Endothelial cell (in vitro differentiated cells): ENCODE measurements around the gene FAM219B. TPM values are rescaled to one million over a fixed set of nuclear protein-coding genes. Genes with fewer than 3 reads are reported as not detected.
"Not testable (repeated sequence)": the region's sequence is repeated elsewhere in the genome, so short reads cannot be mapped to it uniquely, and the experiment has no call there.

Experiments used
- DNase-seq: peaks from one replicate; pipeline ENCODE4 v3.0.0; 2021; ENCODE audit warnings: low spot score
- H3K27ac Mint-ChIP-seq: one replicate; pipeline ENCODE4 v1.8.0; 2021; ENCODE audit warnings: mixed read lengths, inconsistent platforms; ENCODE audit not compliant: unreplicated experiment
- H3K27me3 Mint-ChIP-seq: one replicate; pipeline ENCODE4 v1.8.0; 2021; ENCODE audit warnings: mild to moderate bottlenecking, moderate library complexity, mixed read lengths, inconsistent platforms; ENCODE audit not compliant: unreplicated experiment
- H3K36me3 Mint-ChIP-seq: one replicate; pipeline ENCODE4 v1.8.0; 2021; ENCODE audit warnings: mild to moderate bottlenecking, low read depth, mixed read lengths, inconsistent platforms; ENCODE audit not compliant: unreplicated experiment
- H3K4me1 Mint-ChIP-seq: one replicate; pipeline ENCODE4 v1.8.0; 2021; ENCODE audit warnings: mild to moderate bottlenecking, mixed read lengths, inconsistent platforms; ENCODE audit not compliant: unreplicated experiment
- H3K4me3 Mint-ChIP-seq: one replicate; pipeline ENCODE4 v1.8.0; 2021; ENCODE audit warnings: mild to moderate bottlenecking, mixed read lengths, inconsistent platforms; ENCODE audit not compliant: unreplicated experiment
- H3K9me3 Mint-ChIP-seq: one replicate; pipeline ENCODE4 v1.8.0; 2021; ENCODE audit warnings: mixed read lengths, inconsistent platforms; ENCODE audit not compliant: unreplicated experiment
- total RNA-seq: library from RNA; stranded (reverse); fragmentation: NEBNext Ultra II Directional; extraction: Animal tissue kit (Norgen Biotek cat#: 25700); gene quantifications from one replicate; pipeline ENCODE4 v1.2.1, GENCODE V29; 2021; ENCODE audit not compliant: unreplicated experiment
- TF ChIP-seq, protein P1 (sequence below): fragments of 200-600 bp; sonication (generic); IDR thresholded peaks from one replicate; pipeline ENCODE4 v1.5.0; 2021; ENCODE audit warnings: antibody characterized with exemption; ENCODE audit not compliant: unreplicated experiment

FAM219B gene
- total RNA-seq, 1 donor from 2014 or later: 70.0 TPM

DNA sequence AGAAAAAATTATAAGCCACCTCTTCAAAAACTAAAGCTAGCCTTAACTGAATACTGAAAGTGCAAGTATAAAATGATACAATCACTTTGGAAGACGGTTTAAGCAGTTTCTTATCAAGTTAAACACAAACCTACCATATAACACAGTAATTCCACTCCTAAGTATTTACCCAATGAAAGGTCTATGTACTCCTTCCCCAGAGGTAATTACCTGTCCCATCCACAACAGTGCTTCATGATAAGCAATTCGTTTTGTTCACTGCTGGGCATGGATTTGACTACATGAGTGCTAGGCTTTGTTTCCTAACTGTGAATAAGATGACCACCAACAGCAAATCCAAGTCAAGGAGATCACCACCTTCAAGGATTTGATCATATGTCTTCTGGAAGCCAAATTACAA lies 26.9 kb upstream of the FAM219B start:
- Mint-ChIP-seq H3K4me3 (no peak overlapping the region), H3K36me3 (peaks cover 5% of the 10 kb centered on the region), H3K27ac (no peak overlapping the region), H3K4me1 (peaks cover 6% of the 10 kb centered on the region), H3K27me3 (no peaks in the 10 kb centered on the region), H3K9me3 (no peaks in the 10 kb centered on the region)
- TF ChIP-seq, protein P1, sequence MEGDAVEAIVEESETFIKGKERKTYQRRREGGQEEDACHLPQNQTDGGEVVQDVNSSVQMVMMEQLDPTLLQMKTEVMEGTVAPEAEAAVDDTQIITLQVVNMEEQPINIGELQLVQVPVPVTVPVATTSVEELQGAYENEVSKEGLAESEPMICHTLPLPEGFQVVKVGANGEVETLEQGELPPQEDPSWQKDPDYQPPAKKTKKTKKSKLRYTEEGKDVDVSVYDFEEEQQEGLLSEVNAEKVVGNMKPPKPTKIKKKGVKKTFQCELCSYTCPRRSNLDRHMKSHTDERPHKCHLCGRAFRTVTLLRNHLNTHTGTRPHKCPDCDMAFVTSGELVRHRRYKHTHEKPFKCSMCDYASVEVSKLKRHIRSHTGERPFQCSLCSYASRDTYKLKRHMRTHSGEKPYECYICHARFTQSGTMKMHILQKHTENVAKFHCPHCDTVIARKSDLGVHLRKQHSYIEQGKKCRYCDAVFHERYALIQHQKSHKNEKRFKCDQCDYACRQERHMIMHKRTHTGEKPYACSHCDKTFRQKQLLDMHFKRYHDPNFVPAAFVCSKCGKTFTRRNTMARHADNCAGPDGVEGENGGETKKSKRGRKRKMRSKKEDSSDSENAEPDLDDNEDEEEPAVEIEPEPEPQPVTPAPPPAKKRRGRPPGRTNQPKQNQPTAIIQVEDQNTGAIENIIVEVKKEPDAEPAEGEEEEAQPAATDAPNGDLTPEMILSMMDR: no peak
- DNase-seq: no peak

DNA sequence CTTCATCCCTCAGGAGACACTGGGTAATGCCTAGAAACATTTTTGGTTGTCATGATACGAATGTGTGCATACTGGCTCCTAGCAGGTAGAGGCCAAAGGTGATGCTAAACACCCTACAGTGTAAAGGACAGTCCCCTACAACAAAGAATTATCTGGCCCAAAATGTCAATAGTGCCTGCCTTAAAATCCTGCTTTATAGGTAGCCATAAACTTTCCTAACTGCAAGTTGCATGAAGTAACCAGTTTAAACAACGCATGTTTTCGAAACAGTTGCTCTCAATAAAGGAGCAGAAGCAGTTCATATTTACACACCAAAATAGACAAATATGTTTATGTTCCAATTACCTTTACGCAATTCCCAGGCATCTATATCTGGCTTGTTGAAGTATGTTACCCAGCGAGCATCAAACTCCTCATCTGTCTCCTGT lies 22.1 kb upstream of the FAM219B start:
- no peak for DNase-seq
- Mint-ChIP-seq H3K9me3 (no peaks in the 10 kb centered on the region), H3K4me1 (no peaks in the 10 kb centered on the region), H3K27me3 (no peaks in the 10 kb centered on the region), H3K27ac (no peak overlapping the region), H3K4me3 (peak overlapping the region; percentile 25), H3K36me3 (peaks cover 9% of the 10 kb centered on the region)
- TF ChIP-seq, protein P1: no peak

DNA sequence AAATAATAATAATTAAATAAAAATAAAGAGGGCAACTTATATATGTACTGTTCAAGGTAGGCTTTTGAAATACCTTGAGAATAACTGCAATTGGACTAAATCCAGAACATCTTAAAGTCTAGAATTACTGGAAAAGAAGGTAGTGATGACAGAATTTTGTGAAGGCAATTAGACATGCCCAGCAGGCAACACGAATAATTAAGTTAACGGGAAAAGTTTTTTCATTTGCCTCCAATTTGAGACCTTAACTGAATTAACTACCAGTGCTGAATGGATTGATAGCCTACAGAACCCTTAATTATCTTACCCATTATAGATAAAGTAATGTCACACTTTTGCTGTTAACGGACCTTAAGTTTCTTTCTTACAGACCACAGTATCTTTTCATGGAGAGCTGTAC lies 17.9 kb upstream of the FAM219B start:
- Mint-ChIP-seq H3K4me3 (no peak overlapping the region), H3K9me3 (no peaks in the 10 kb centered on the region), H3K27me3 (no peaks in the 10 kb centered on the region), H3K36me3 (peaks cover 28% of the 10 kb centered on the region), H3K4me1 (no peaks in the 10 kb centered on the region), H3K27ac (no peak overlapping the region)
- TF ChIP-seq, protein P1: no peak
- DNase-seq: no peak

DNA sequence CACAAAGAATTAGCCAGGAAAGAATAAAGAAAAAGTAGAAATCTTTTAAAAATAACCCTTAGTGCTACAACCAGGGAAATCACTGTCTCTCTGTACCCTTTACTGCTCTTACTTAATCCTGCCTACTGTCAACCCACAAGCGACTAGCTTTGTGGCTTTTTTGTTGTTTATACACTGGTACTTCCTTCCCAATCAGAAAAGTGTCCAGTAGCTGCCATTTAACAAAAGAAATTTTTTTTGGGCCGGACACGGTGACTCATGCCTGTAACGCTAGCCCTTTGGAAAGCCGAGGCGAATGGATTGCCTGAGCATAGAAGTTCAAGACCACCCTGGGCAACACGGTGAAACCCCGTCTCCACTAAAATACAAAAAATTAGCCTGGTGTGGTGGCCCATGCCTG lies 13.8 kb upstream of the FAM219B start:
- no peaks in the 10 kb centered on the region for H3K9me3 Mint-ChIP-seq
- no peak overlapping the region for H3K4me3 Mint-ChIP-seq
- H3K4me1 Mint-ChIP-seq: no peaks in the 10 kb centered on the region
- H3K27ac Mint-ChIP-seq: no peak overlapping the region
- DNase-seq: no peak
- TF ChIP-seq, protein P1: no peak
- peaks cover 38% of the 10 kb centered on the region for H3K36me3 Mint-ChIP-seq
- H3K27me3 Mint-ChIP-seq: no peaks in the 10 kb centered on the region

DNA sequence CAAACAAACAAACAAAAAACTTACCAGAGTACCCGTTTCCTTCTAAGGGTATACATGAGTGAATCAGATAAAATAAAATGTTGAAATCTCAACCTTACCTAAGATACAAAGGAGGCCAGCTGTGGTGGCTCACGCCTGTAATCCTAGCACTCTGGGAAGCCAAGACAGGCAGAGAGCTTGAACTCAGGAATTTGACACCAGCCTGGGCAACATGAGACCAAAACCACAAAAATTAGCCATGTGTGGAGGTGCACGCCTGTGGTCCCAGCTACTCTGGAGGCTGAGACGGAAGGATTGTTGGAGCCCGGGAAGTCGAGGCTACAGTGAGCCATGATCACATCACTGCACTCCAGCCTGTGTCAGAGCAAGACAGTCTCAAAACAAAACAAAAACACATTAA lies 11.0 kb upstream of the FAM219B start:
- TF ChIP-seq, protein P1: no peak
- Mint-ChIP-seq H3K4me1 (no peaks in the 10 kb centered on the region), H3K27me3 (no peaks in the 10 kb centered on the region), H3K36me3 (peaks cover 33% of the 10 kb centered on the region), H3K4me3 (no peak overlapping the region), H3K9me3 (no peaks in the 10 kb centered on the region), H3K27ac (no peak overlapping the region)
- no peak for DNase-seq

DNA sequence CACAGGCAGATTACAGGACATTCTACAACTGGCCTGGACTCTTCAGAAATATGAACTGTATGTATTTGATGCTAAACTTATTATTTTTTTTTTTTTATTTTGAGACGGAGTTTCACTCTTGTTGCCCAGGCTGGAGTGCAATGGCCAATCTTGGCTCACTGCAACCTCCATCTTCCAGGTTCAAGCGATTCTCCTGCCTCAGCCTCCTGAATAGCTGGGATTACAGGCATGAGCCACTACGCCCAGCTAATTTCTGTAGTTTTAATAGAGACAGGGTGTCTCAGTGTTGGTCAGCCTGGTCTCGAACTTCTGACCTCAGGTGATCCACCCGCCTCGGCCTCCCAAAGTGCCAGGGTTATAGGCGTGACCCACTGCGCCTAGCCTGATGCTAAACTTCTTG lies 7.1 kb upstream of the FAM219B start:
- DNase-seq, H3K4me1 Mint-ChIP-seq, H3K9me3 Mint-ChIP-seq, H3K4me3 Mint-ChIP-seq, H3K27me3 Mint-ChIP-seq, H3K27ac Mint-ChIP-seq: not testable (repeated sequence)
- peaks cover 16% of the 10 kb centered on the region for H3K36me3 Mint-ChIP-seq
